Lower leg skin (tissue), 3 donors: ENCODE results near the gene ARHGAP33.

Experiments used
- POLR2A ChIP-seq, 2 donors: fragments of 450-650 bp; IDR thresholded peaks; one replicate each; pipeline ENCODE4 v1.6.1; 2016 to 2017; ENCODE audit warnings: antibody characterized with exemption in 2 of 2, mild to moderate bottlenecking in 1 of 2, moderate library complexity in 1 of 2
- TF ChIP-seq, protein P1 (sequence below), 3 donors: fragments of 450-650 bp; IDR thresholded peaks; one replicate each; pipeline ENCODE4 v1.5.1; 2016; ENCODE audit warnings: antibody characterized with exemption in 3 of 3, mild to moderate bottlenecking in 3 of 3, moderate library complexity in 2 of 3

DNA sequence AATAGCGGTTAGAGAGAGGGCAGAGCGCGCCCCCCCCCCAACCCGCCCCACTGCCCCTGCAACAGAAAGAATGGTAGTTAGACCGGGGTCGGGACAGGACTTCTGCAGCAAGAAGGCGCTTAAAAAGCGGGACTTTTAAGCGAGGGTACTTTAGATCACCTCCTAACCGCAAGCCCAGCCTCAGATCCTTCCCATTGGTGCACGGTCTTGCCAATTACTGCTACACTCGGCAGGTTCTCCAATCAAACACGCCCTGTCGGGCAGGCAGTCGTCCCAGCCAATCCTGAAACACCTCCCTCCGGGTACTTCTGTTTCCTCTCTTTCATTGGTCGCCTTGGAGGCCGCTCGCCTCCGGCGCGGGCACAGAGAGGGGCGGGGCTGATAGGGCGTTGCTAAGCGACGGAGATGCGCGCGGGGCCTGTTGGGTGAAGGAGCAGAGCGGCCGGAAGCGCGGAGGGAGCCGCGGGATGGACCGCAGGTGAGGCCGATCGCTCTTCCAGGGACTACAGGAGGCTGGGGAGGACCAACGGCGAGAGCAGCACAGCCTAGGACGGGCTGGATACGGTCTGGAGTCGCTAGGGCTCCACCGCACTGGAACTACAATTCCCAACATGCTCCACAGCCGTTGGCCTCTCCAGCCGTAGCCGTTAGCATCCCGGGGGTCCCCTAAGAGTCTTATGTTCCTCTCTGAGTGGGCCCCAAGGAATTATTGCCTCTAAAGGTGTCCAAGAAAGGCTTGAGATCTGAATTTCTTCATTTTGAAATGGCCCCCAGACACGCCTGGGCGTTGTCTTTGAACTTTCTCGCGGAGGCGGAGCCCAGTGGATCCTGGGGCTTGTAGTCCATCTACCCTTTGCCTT, 17.4 kb upstream of the ARHGAP33 start, which contains the start of gene PROSER3:
- TF ChIP-seq POLR2A (IDR thresholded peaks at IDR 0.05): no peak
- TF ChIP-seq, protein P1, sequence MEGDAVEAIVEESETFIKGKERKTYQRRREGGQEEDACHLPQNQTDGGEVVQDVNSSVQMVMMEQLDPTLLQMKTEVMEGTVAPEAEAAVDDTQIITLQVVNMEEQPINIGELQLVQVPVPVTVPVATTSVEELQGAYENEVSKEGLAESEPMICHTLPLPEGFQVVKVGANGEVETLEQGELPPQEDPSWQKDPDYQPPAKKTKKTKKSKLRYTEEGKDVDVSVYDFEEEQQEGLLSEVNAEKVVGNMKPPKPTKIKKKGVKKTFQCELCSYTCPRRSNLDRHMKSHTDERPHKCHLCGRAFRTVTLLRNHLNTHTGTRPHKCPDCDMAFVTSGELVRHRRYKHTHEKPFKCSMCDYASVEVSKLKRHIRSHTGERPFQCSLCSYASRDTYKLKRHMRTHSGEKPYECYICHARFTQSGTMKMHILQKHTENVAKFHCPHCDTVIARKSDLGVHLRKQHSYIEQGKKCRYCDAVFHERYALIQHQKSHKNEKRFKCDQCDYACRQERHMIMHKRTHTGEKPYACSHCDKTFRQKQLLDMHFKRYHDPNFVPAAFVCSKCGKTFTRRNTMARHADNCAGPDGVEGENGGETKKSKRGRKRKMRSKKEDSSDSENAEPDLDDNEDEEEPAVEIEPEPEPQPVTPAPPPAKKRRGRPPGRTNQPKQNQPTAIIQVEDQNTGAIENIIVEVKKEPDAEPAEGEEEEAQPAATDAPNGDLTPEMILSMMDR (IDR thresholded peaks at IDR 0.05): no peak
